Measurements from ENCODE around the gene TMEM145. TPM values are rescaled to one million over a fixed set of nuclear protein-coding genes. Genes with fewer than 3 reads are reported as not detected.

The TMEM145 gene
- total and polyA plus RNA-seq, 4 experiments from 2014 or later = not detected

DNA sequence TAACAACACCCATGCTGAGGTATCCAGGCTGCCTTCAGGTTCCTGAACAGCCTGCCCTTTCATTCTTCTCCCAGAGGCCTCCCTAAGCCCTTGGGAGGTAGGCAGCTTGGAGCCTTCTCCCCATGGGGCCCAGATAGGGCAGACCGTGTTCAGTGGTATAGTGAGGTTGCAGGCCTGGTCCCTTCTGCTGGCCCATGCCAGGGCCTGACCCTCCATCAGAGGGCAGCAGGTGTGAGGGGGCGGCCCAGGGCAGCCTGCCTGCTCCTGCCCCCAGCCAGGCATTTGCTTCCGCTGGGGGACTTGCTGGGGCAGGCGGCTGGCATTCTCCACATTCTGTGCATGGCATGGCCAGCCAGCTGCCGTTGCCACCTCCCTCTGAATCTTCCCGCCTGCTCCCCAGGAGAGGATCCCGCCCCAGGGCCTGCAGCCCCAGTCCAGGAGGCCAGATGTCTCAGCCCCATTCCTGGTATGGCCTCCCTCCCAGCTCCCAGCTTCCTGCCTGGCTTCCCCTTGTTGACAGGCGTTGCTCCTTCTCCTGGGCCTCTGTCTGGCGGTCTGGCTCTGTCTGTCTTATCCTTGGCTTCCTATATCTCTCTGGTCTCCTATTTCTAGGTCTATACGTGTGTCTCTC, 35.2 kb upstream of the TMEM145 start:
- DNase-seq = no peak
- peaks cover 41 to 48% (median 44%) of the 10 kb centered on the region in 4 donors for H3K4me1 Mint-ChIP-seq
- Histone ChIP-seq H3K4me3 (ENCODE audit: low read length in 2 of 2) (no peak overlapping the region), H3K27ac (ENCODE audit: low read depth, low read length) (peak overlapping the region; percentile 31), H3K27me3 (ENCODE audit: insufficient read depth, low read length) (no peaks in the 10 kb centered on the region), H3K4me1 (ENCODE audit: insufficient read depth, low read length) (peaks cover 55% of the 10 kb centered on the region), H3K36me3 (ENCODE audit: insufficient read depth, low read length) (peaks cover 12% of the 10 kb centered on the region), H3K9me3 (ENCODE audit: control insufficient read depth in 1 of 2, low read length in 2 of 2) (no peaks in the 10 kb centered on the region)
- peak overlapping the region in 5 of 7 donors; percentile 13 to 82 (median 50) for H3K27ac Mint-ChIP-seq
- no peaks in the 10 kb centered on the region for H3K27me3 Mint-ChIP-seq
- H3K4me3 Mint-ChIP-seq = peak overlapping the region in 1 of 8 donors; percentile 93
- CTCF ChIA-PET (ENCODE audit: partially characterized antibody) = interaction anchor here (2.2 to 4.4 kb wide), 5 partner anchors 18 to 169 kb away, joined by 5 to 77 read pairs (median 17); partner anchors contain the start of genes GSK3A and POU2F2
- POLR2A ChIA-PET (ENCODE audit: partially characterized antibody) = interaction anchor here (1.4 to 9.3 kb wide), 3 partner anchors 8 to 33 kb away, joined by 4 to 139 read pairs (median 131); partner anchors contain the start of genes CIC and GSK3A
- peaks cover 6 to 14% of the 10 kb centered on the region in 2 donors for H3K36me3 Mint-ChIP-seq
- intact Hi-C loops (cut with micrococcal nuclease) = no loop called here
- H3K9me3 Mint-ChIP-seq = no peaks in the 10 kb centered on the region

DNA sequence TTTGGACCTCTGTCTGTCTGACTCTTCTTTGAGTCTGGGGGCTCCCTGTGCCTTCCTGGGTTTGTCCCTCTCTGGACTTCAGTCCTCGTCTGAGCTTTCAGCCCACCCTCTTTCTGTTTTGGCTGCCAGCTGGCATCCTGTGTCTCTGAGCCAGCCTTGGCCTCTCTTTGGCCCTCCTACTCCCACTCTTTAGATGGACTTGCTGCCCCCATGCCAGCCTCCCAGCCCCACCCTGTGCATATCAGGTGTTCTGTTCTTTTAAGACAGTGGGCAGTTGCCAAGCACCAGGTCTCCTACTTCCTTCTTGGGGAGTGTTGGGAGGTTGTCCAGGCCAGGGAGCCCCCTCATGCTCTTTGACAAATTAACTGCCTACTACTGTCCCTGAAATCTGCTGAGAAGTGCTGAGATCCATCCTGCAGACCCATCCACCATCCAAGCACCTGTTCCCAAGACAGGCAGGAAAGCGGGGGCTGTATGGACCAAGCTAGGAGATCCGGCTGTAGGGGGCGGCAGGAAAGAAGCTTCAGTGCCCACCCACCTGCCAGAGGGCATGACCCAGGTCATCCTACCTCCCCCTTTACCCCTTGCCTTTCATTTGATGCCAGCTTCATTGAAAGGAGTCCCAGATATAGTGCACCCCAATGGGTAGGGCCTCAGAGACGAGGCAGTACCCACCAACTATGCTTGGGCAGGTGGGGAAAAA, 34.5 kb upstream of the TMEM145 start:
- DNase-seq = no peak
- H3K27ac ChIP-seq (ENCODE audit: low read depth, low read length) = peak overlapping the region; percentile 31
- CTCF ChIA-PET (ENCODE audit: partially characterized antibody) = interaction anchor here (0.8 to 4.4 kb wide), 18 partner anchors 9 to 176 kb away, joined by 3 to 77 read pairs (median 6); partner anchors contain the start of genes CIC, ERF, GSK3A and POU2F2
- POLR2A ChIA-PET (ENCODE audit: partially characterized antibody) = interaction anchor here (1.6 to 9.3 kb wide), 5 partner anchors 9 to 146 kb away, joined by 3 to 139 read pairs (median 14); partner anchors contain the start of genes CIC, GSK3A and POU2F2
- H3K36me3 ChIP-seq (ENCODE audit: insufficient read depth, low read length) = peaks cover 5% of the 10 kb centered on the region
- Mint-ChIP-seq H3K27ac (peak overlapping the region in 6 of 7 donors; percentile 78 to 97 (median 95)), H3K27me3 (no peaks in the 10 kb centered on the region), H3K9me3 (no peaks in the 10 kb centered on the region), H3K4me3 (peak overlapping the region in 7 of 8 donors; percentile 88 to 94 (median 91)), H3K36me3 (peaks cover 6 to 14% of the 10 kb centered on the region in 2 donors), H3K4me1 (peaks cover 40 to 48% (median 44%) of the 10 kb centered on the region in 4 donors)
- H3K4me3 ChIP-seq (ENCODE audit: low read length in 2 of 2) = no peak overlapping the region
- H3K4me1 ChIP-seq (ENCODE audit: insufficient read depth, low read length) = peaks cover 59% of the 10 kb centered on the region
- H3K9me3 ChIP-seq (ENCODE audit: control insufficient read depth in 1 of 2, low read length in 2 of 2) = no peaks in the 10 kb centered on the region
- H3K27me3 ChIP-seq (ENCODE audit: insufficient read depth, low read length) = no peaks in the 10 kb centered on the region
- intact Hi-C loops (cut with micrococcal nuclease) = loop anchor here (1.0 kb wide), 1 partner anchor 34 kb away; no protein-coding TSS in a partner anchor

DNA sequence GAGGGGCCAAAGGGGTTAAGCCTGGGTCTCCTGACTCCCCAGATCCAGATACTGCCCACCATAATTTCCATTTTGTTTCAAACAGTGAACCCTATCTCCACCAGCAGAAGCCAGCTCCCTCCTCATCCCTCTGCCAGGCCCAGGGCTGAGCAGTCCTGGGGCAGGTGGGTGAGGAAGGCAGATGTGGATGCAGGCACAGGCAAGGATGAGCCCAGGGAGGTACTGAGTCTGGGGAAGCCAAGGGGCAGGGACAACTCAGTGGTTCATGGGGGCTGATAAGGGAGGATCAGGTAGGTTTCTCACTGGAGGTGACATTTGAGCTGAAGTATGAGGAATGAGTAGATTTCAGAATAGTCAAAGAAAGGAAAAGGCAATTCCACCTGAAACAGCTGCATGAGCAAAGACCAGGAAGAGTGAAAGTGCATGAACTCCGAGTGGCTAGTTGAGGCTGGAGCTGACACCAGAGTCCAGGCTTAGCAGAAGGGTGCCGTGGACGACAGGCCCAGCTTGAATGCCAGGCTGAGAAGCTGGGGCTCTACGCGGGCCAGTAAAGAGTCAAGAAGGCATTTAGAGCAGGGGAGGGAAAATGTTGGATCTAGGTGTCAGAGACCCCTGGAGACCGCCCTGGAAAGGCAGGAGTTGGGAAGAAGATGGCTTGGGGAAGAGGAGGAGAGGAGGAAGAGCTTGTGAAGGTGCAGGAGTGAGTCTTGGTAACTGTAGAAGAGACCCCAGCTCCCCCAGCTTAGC, 33.8 kb upstream of the TMEM145 start:
- H3K4me3 ChIP-seq (ENCODE audit: low read length in 2 of 2) = peak overlapping the region; percentile 73 to 76
- no peaks in the 10 kb centered on the region for H3K36me3 ChIP-seq (ENCODE audit: insufficient read depth, low read length)
- peaks cover 6 to 14% of the 10 kb centered on the region in 2 donors for H3K36me3 Mint-ChIP-seq
- intact Hi-C loops (cut with micrococcal nuclease) = loop anchor here (1.0 kb wide), 1 partner anchor 35 kb away; no protein-coding TSS in a partner anchor
- no peaks in the 10 kb centered on the region for H3K9me3 ChIP-seq (ENCODE audit: control insufficient read depth in 1 of 2, low read length in 2 of 2)
- peaks cover 59% of the 10 kb centered on the region for H3K4me1 ChIP-seq (ENCODE audit: insufficient read depth, low read length)
- peak overlapping the region in 6 of 7 donors; percentile 94 to 97 (median 96) for H3K27ac Mint-ChIP-seq
- H3K27me3 ChIP-seq (ENCODE audit: insufficient read depth, low read length) = no peaks in the 10 kb centered on the region
- peak overlapping the region; percentile 88 to 94 (median 90) for H3K4me3 Mint-ChIP-seq
- H3K27ac ChIP-seq (ENCODE audit: low read depth, low read length) = peak overlapping the region; percentile 77
- POLR2A ChIA-PET (ENCODE audit: partially characterized antibody) = interaction anchor here (1.0 to 9.3 kb wide), 11 partner anchors 9 to 147 kb away, joined by 3 to 139 read pairs (median 10); partner anchors contain the start of genes CIC, GSK3A, PAFAH1B3 and POU2F2
- peaks cover 40 to 48% (median 44%) of the 10 kb centered on the region in 4 donors for H3K4me1 Mint-ChIP-seq
- DNase-seq = peak in 1 of 5 donors; percentile 24
- no peaks in the 10 kb centered on the region for H3K9me3 Mint-ChIP-seq
- CTCF ChIA-PET (ENCODE audit: partially characterized antibody) = interaction anchor here (0.8 to 4.4 kb wide), 23 partner anchors 9 to 177 kb away, joined by 3 to 77 read pairs (median 6); partner anchors contain the start of genes CIC, ERF, GSK3A and POU2F2
- no peaks in the 10 kb centered on the region for H3K27me3 Mint-ChIP-seq

DNA sequence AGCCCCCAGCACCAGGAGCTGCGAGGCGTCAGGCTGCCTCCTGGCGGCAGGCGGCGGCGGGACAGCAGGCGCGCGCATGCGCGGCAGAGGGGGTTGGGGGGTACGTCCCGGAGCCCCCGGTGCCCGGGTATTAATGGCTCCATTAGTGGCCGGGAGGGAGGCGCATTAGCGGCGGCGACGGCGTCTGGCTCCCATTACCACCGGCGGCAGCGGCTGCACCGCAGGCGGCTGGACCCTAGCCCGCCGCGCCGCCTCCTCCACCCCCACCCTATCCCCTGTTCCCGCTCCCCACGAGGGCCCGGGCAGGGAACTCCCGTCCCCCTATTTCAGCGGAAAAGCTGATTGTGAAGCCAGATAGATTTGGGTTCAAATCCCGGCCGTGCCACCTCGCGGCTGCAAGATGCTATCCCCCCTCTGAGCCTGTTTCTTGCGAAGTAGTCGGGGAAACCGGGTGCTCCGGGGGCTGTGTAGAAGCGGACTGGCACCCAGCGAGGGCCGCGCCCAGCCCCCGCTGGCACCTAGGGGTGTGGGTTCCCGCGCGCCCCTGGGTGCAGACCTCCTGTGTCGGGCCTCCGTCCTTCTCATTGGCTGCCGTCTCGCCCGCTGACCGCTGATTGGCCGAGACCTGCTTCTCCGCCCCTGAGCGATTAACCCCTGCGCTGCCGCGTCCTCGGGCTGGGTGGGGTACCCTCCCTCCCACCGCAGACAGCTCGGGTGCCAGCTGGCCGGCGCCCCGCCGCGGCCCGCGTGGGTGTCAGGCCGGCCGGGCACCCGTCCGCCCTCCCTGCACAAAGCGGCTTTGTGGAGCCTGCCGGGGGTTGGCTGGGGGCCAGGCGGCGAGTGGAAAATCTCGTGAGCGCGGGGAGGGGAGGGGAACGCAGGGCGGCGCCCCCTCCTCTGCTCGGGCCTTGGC, 33.0 kb upstream of the TMEM145 start:
- H3K4me3 ChIP-seq (ENCODE audit: low read length in 2 of 2) = peak overlapping the region; percentile 73 to 76
- peaks cover 60% of the 10 kb centered on the region for H3K4me1 ChIP-seq (ENCODE audit: insufficient read depth, low read length)
- ChIA-PET POLR2A (ENCODE audit: partially characterized antibody) (interaction anchor here (1.0 to 9.3 kb wide), 11 partner anchors 9 to 148 kb away, joined by 3 to 139 read pairs (median 10); partner anchors contain the start of genes CIC, GSK3A, PAFAH1B3 and POU2F2), CTCF (ENCODE audit: partially characterized antibody) (interaction anchor here (0.8 to 4.4 kb wide), 23 partner anchors 8 to 178 kb away, joined by 3 to 77 read pairs (median 6); partner anchors contain the start of genes CIC, ERF, GSK3A and POU2F2)
- peak overlapping the region; percentile 77 for H3K27ac ChIP-seq (ENCODE audit: low read depth, low read length)
- no peaks in the 10 kb centered on the region for H3K9me3 ChIP-seq (ENCODE audit: control insufficient read depth in 1 of 2, low read length in 2 of 2)
- H3K27ac Mint-ChIP-seq = peak overlapping the region in 6 of 7 donors; percentile 94 to 97 (median 96)
- H3K4me1 Mint-ChIP-seq = peaks cover 39 to 48% (median 43%) of the 10 kb centered on the region in 4 donors
- no peaks in the 10 kb centered on the region for H3K27me3 Mint-ChIP-seq
- no peaks in the 10 kb centered on the region for H3K9me3 Mint-ChIP-seq
- H3K4me3 Mint-ChIP-seq = peak overlapping the region; percentile 88 to 94 (median 90)
- peak; percentile 82 to 87 (median 84) for DNase-seq
- H3K36me3 Mint-ChIP-seq = peaks cover under 1 to 12% of the 10 kb centered on the region in 2 donors
- intact Hi-C loops (cut with micrococcal nuclease) = loop anchor here (1.0 to 5.0 kb wide), 5 partner anchors 25 to 172 kb away; partner anchors contain the start of gene ERF
- no peaks in the 10 kb centered on the region for H3K36me3 ChIP-seq (ENCODE audit: insufficient read depth, low read length)
- H3K27me3 ChIP-seq (ENCODE audit: insufficient read depth, low read length) = no peaks in the 10 kb centered on the region

DNA sequence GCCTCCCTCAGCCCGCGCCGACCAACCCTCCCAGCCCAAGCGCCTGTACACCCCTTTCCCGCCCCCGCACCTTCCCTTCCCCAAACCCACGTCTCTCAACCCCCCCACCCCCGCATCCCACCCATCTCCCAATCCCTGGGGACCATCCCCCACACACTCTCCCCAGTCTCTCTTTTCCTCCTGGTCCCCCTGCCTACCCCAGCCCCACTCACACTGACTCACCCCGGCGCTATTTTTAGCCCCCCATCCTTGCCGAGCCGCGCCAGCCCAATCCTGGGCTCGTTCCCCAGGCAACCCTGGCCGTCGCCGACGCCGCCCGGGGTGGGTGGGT, 32.3 kb upstream of the TMEM145 start:
- Histone ChIP-seq H3K36me3 (ENCODE audit: insufficient read depth, low read length) (no peaks in the 10 kb centered on the region), H3K9me3 (ENCODE audit: control insufficient read depth in 1 of 2, low read length in 2 of 2) (no peaks in the 10 kb centered on the region), H3K4me3 (ENCODE audit: low read length in 2 of 2) (peak overlapping the region in 1 of 2 donors; percentile 73), H3K4me1 (ENCODE audit: insufficient read depth, low read length) (peaks cover 65% of the 10 kb centered on the region), H3K27ac (ENCODE audit: low read depth, low read length) (peak overlapping the region; percentile 77), H3K27me3 (ENCODE audit: insufficient read depth, low read length) (no peaks in the 10 kb centered on the region)
- peaks cover 40 to 50% (median 45%) of the 10 kb centered on the region in 4 donors for H3K4me1 Mint-ChIP-seq
- H3K27ac Mint-ChIP-seq = peak overlapping the region in 2 of 7 donors; percentile 31 to 51
- H3K27me3 Mint-ChIP-seq = no peaks in the 10 kb centered on the region
- CTCF ChIA-PET (ENCODE audit: partially characterized antibody) = interaction anchor here (1.7 to 4.4 kb wide), 4 partner anchors 30 to 171 kb away, joined by 12 to 77 read pairs (median 18); partner anchors contain the start of genes GSK3A and POU2F2
- POLR2A ChIA-PET (ENCODE audit: partially characterized antibody) = interaction anchor here (1.2 to 9.3 kb wide), 8 partner anchors 11 to 81 kb away, joined by 4 to 139 read pairs (median 12); partner anchors contain the start of genes CIC, DEDD2, GSK3A and PAFAH1B3
- intact Hi-C loops (cut with micrococcal nuclease) = loop anchor here (1.0 to 5.0 kb wide), 4 partner anchors 25 to 172 kb away; partner anchors contain the start of gene ERF
- H3K36me3 Mint-ChIP-seq = peaks cover 0 to 12% of the 10 kb centered on the region in 2 donors
- peak overlapping the region in 7 of 8 donors; percentile 9 to 82 (median 66) for H3K4me3 Mint-ChIP-seq
- peak in 1 of 5 donors; percentile 8 for DNase-seq
- H3K9me3 Mint-ChIP-seq = no peaks in the 10 kb centered on the region
